Measurements from ENCODE around the gene CROCC2. TPM values are rescaled to one million over a fixed set of nuclear protein-coding genes. Genes with fewer than 3 reads are reported as not detected.

CROCC2 gene
- total RNA-seq, 1 donor from 2014 or later: not detected

- Histone ChIP-seq H3K36me3 (ENCODE audit: control insufficient read depth, insufficient read depth, low read length) (no peaks in the 10 kb centered on the region), H3K4me3 (ENCODE audit: low read depth, low read length) (no peak overlapping the region), H3K27me3 (ENCODE audit: control insufficient read depth, insufficient read depth, low read length) (peaks cover 4% of the 10 kb centered on the region)
- no peak for TF ChIP-seq CTCF (IDR thresholded peaks at IDR 0.05; ENCODE audit: insufficient read depth, low read length, poor library complexity, severe bottlenecking)
- DNase-seq (ENCODE audit: low read depth): no peak
These were observed 8.7 kb downstream of the CROCC2 start for GRCh38 chr2:240914645-240915525.

- Histone ChIP-seq H3K27me3 (ENCODE audit: control insufficient read depth, insufficient read depth, low read length) (peaks cover 6% of the 10 kb centered on the region), H3K4me3 (ENCODE audit: low read depth, low read length) (no peak overlapping the region), H3K36me3 (ENCODE audit: control insufficient read depth, insufficient read depth, low read length) (no peaks in the 10 kb centered on the region)
- no peak for DNase-seq (ENCODE audit: low read depth)
- TF ChIP-seq CTCF (IDR thresholded peaks at IDR 0.05; ENCODE audit: insufficient read depth, low read length, poor library complexity, severe bottlenecking): no peak
These were observed 9.6 kb downstream of the CROCC2 start for GRCh38 chr2:240915526-240916341.

- H3K27me3 ChIP-seq (ENCODE audit: control insufficient read depth, insufficient read depth, low read length): peaks cover 6% of the 10 kb centered on the region
- H3K4me3 ChIP-seq (ENCODE audit: low read depth, low read length): no peak overlapping the region
- H3K36me3 ChIP-seq (ENCODE audit: control insufficient read depth, insufficient read depth, low read length): no peaks in the 10 kb centered on the region
- TF ChIP-seq CTCF (IDR thresholded peaks at IDR 0.05; ENCODE audit: insufficient read depth, low read length, poor library complexity, severe bottlenecking): no peak
- DNase-seq (ENCODE audit: low read depth): peak; percentile 37
These were observed 10.5 kb downstream of the CROCC2 start for GRCh38 chr2:240916571-240917008.

- no peak for TF ChIP-seq CTCF (IDR thresholded peaks at IDR 0.05; ENCODE audit: insufficient read depth, low read length, poor library complexity, severe bottlenecking)
- H3K27me3 ChIP-seq (ENCODE audit: control insufficient read depth, insufficient read depth, low read length): peaks cover 6% of the 10 kb centered on the region
- H3K36me3 ChIP-seq (ENCODE audit: control insufficient read depth, insufficient read depth, low read length): no peaks in the 10 kb centered on the region
- H3K4me3 ChIP-seq (ENCODE audit: low read depth, low read length): no peak overlapping the region
- DNase-seq (ENCODE audit: low read depth): no peak
These were observed 11.0 kb downstream of the CROCC2 start for GRCh38 chr2:240917009-240917683.

GRCh38 chr2:240917684-240918257, 11.6 kb downstream of the CROCC2 start:
- DNase-seq (ENCODE audit: low read depth): no peak
- Histone ChIP-seq H3K4me3 (ENCODE audit: low read depth, low read length) (no peak overlapping the region), H3K27me3 (ENCODE audit: control insufficient read depth, insufficient read depth, low read length) (peaks cover 6% of the 10 kb centered on the region), H3K36me3 (ENCODE audit: control insufficient read depth, insufficient read depth, low read length) (no peaks in the 10 kb centered on the region)
- no peak for TF ChIP-seq CTCF (IDR thresholded peaks at IDR 0.05; ENCODE audit: insufficient read depth, low read length, poor library complexity, severe bottlenecking)
